ENCODE data around the gene CCNE1. TPM values are rescaled to one million over a fixed set of nuclear protein-coding genes. Genes with fewer than 3 reads are reported as not detected.

Gene CCNE1
- total RNA-seq, 1 donor from 2014 or later = 3.9 TPM

- TF ChIP-seq CTCF (IDR thresholded peaks at IDR 0.05) = no peak
- Mint-ChIP-seq H3K9me3 (ENCODE audit: unreplicated experiment) (no peaks in the 10 kb centered on the region), H3K4me3 (ENCODE audit: unreplicated experiment) (no peak overlapping the region), H3K27me3 (ENCODE audit: unreplicated experiment) (peaks cover 7% of the 10 kb centered on the region), H3K27ac (ENCODE audit: unreplicated experiment) (no peak overlapping the region), H3K36me3 (ENCODE audit: unreplicated experiment) (no peaks in the 10 kb centered on the region), H3K4me1 (ENCODE audit: unreplicated experiment) (peaks cover 11% of the 10 kb centered on the region)
- DNase-seq (ENCODE audit: extremely low spot score, unreplicated experiment) = no peak
Measured at GRCh38 chr19:29841559-29842367, 30.0 kb downstream of the CCNE1 start.

GRCh38 chr19:29842471-29843179 lies 30.8 kb downstream of the CCNE1 start:
- Mint-ChIP-seq H3K9me3 (ENCODE audit: unreplicated experiment) (no peaks in the 10 kb centered on the region), H3K4me1 (ENCODE audit: unreplicated experiment) (peaks cover 11% of the 10 kb centered on the region), H3K27ac (ENCODE audit: unreplicated experiment) (no peak overlapping the region), H3K36me3 (ENCODE audit: unreplicated experiment) (no peaks in the 10 kb centered on the region), H3K27me3 (ENCODE audit: unreplicated experiment) (peaks cover 9% of the 10 kb centered on the region), H3K4me3 (ENCODE audit: unreplicated experiment) (no peak overlapping the region)
- no peak for TF ChIP-seq CTCF (IDR thresholded peaks at IDR 0.05)
- no peak for DNase-seq (ENCODE audit: extremely low spot score, unreplicated experiment)

GRCh38 chr19:29843180-29844051 lies 31.6 kb downstream of the CCNE1 start:
- TF ChIP-seq CTCF (IDR thresholded peaks at IDR 0.05) = no peak
- H3K27ac Mint-ChIP-seq (ENCODE audit: unreplicated experiment) = no peak overlapping the region
- no peaks in the 10 kb centered on the region for H3K36me3 Mint-ChIP-seq (ENCODE audit: unreplicated experiment)
- no peak for DNase-seq (ENCODE audit: extremely low spot score, unreplicated experiment)
- peaks cover 12% of the 10 kb centered on the region for H3K27me3 Mint-ChIP-seq (ENCODE audit: unreplicated experiment)
- H3K9me3 Mint-ChIP-seq (ENCODE audit: unreplicated experiment) = no peaks in the 10 kb centered on the region
- H3K4me1 Mint-ChIP-seq (ENCODE audit: unreplicated experiment) = peaks cover 11% of the 10 kb centered on the region
- peak overlapping the region; percentile 64 for H3K4me3 Mint-ChIP-seq (ENCODE audit: unreplicated experiment)

GRCh38 chr19:29844891-29845573 lies 33.2 kb downstream of the CCNE1 start:
- TF ChIP-seq CTCF (IDR thresholded peaks at IDR 0.05) = no peak
- peak overlapping the region; percentile 88 for H3K27ac Mint-ChIP-seq (ENCODE audit: unreplicated experiment)
- peaks cover 18% of the 10 kb centered on the region for H3K27me3 Mint-ChIP-seq (ENCODE audit: unreplicated experiment)
- H3K4me1 Mint-ChIP-seq (ENCODE audit: unreplicated experiment) = peaks cover 11% of the 10 kb centered on the region
- no peaks in the 10 kb centered on the region for H3K36me3 Mint-ChIP-seq (ENCODE audit: unreplicated experiment)
- H3K4me3 Mint-ChIP-seq (ENCODE audit: unreplicated experiment) = peak overlapping the region; percentile 93
- peak; percentile 97 for DNase-seq (ENCODE audit: extremely low spot score, unreplicated experiment)
- no peaks in the 10 kb centered on the region for H3K9me3 Mint-ChIP-seq (ENCODE audit: unreplicated experiment)

Data from osteocyte (in vitro differentiated cells).